HG02798 (cell line): ENCODE results near the gene PIGQ.

Experiments used
- ATAC-seq: cut with Tn5 transposase; IDR thresholded peaks from one replicate; pipeline ENCODE4 v1.9.1; 2021; ENCODE audit warnings: mild to moderate bottlenecking; ENCODE audit not compliant: unreplicated experiment, poor library complexity

PIGQ gene

GRCh38 chr16:554297-554621, 15.5 kb upstream of the PIGQ start:
- no peak for ATAC-seq

GRCh38 chr16:554640-555365, 15.0 kb upstream of the PIGQ start:
- ATAC-seq: no peak

- ATAC-seq: no peak
Measured at GRCh38 chr16:555528-556473, 14.0 kb upstream of the PIGQ start.

GRCh38 chr16:556474-557173, 13.1 kb upstream of the PIGQ start:
- ATAC-seq: no peak

- ATAC-seq: no peak
Measured at GRCh38 chr16:557463-558297, 12.1 kb upstream of the PIGQ start.

GRCh38 chr16:558298-559020, 11.3 kb upstream of the PIGQ start:
- no peak for ATAC-seq

- no peak for ATAC-seq
Measured at GRCh38 chr16:559021-559380, 10.8 kb upstream of the PIGQ start.

- ATAC-seq: no peak
Measured at GRCh38 chr16:559411-560203, 10.2 kb upstream of the PIGQ start.

GRCh38 chr16:560204-560700, 9.5 kb upstream of the PIGQ start, which contains the start of gene PRR35:
PRR35 (plus strand) TSS chr16:560394; CDS start chr16:563295, 2,901 bp downstream.
- ATAC-seq: no peak

GRCh38 chr16:560701-561412, 8.9 kb upstream of the PIGQ start:
- no peak for ATAC-seq

- ATAC-seq: no peak
Measured at GRCh38 chr16:561413-561794, 8.4 kb upstream of the PIGQ start.

- ATAC-seq: no peak
Measured at GRCh38 chr16:561957-562938, 7.5 kb upstream of the PIGQ start.

GRCh38 chr16:563072-563644, 6.6 kb upstream of the PIGQ start:
- ATAC-seq: no peak

GRCh38 chr16:564690-565418, 4.9 kb upstream of the PIGQ start:
- ATAC-seq: no peak

- ATAC-seq: no peak
Measured at GRCh38 chr16:565419-566330, 4.1 kb upstream of the PIGQ start.
